WI38 (cell line): ENCODE data around the gene ZBTB7C.

Experiments
- H3K4me3 ChIP-seq: 2 replicates; pipeline ENCODE4 v1.5.1; 2011; ENCODE audit warnings: low read depth, mild to moderate bottlenecking, control low read depth, low read length
- CTCF ChIP-seq: IDR thresholded peaks from 2 replicates; pipeline ENCODE4 v1.5.1; 2012; ENCODE audit warnings: low read depth, mild to moderate bottlenecking, control low read depth, low read length

ZBTB7C gene

GRCh38 chr18:48171490-48172188 is 237.5 kb downstream of the ZBTB7C start:
- no peak for TF ChIP-seq CTCF

DNA sequence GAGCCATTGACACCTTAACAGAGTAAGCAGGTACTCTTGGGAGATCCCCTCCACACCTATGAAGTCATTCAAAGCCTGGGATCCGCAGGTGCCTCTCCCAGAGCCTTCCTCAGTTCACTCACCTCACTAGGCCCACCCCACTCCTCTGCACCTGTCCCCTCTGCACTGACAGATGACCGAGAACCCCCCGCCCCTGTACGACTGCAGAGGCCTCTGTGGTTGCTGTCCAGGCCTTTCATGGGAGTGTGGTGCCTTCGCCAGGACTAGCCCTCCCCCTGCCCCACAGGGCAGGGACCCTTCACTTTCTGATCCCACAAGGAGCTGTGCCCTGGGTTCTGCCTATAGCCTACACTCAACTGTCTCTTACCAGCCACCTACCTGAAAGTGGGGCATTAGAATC is 238.5 kb downstream of the ZBTB7C start:
- no peak overlapping the region for H3K4me3 ChIP-seq
- no peak for TF ChIP-seq CTCF

More at GRCh38 chr18:48171490-48172188, 237.5 kb downstream of the ZBTB7C start:
- no peak overlapping the region for H3K4me3 ChIP-seq

DNA sequence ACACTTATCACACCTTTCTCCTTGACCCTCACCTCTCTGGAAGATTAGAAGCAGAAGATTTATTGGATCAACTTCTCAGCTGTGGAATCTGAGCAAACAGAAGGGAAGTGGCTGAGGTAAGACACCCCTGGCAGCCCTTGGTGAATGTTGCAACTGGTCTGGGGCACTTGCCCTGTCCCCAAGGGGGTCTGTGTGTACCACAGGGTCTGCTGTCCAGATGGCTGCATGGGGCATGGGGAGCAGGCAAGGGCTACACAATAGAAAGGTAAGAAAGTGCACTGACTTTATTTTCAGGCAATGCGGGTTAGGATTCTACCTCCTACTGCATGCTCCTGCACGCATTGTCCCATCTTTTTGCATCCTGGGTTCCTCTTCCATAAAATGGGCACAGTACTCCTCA is 240.3 kb downstream of the ZBTB7C start:
- H3K4me3 ChIP-seq: no peak overlapping the region
- no peak for TF ChIP-seq CTCF

- TF ChIP-seq CTCF: no peak
- H3K4me3 ChIP-seq: no peak overlapping the region
These were observed 241.3 kb downstream of the ZBTB7C start for GRCh38 chr18:48167897-48168253.

DNA sequence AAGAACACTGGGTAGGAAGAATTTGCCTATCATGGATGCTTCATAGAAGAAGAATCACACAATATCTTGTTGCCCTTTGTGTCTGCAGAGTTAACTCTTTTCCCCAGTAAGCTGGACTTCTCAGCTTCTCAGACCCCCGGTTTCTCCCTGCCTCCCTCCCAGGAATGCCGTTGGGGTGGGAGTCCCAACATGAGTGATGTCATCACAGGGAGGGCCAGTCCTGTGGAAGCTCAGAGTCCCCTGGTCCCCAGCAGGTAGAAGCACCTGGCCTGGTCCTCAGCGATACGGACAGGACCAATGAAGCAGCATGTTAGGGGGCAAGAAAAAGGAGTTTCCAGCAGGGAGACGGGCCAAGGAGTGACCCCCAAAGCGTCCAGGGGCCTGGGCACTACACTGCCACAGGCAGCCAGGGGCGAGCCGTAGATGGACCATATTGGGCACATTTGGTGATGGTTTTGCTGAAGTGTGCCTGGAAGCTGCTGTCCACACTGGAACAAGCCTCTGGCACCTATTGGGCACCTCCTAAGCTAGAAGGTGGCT is 242.8 kb downstream of the ZBTB7C start:
- H3K4me3 ChIP-seq: no peak overlapping the region
- TF ChIP-seq CTCF: no peak

- no peak for TF ChIP-seq CTCF
- H3K4me3 ChIP-seq: no peak overlapping the region
These were observed 243.9 kb downstream of the ZBTB7C start for GRCh38 chr18:48165111-48165866.

DNA sequence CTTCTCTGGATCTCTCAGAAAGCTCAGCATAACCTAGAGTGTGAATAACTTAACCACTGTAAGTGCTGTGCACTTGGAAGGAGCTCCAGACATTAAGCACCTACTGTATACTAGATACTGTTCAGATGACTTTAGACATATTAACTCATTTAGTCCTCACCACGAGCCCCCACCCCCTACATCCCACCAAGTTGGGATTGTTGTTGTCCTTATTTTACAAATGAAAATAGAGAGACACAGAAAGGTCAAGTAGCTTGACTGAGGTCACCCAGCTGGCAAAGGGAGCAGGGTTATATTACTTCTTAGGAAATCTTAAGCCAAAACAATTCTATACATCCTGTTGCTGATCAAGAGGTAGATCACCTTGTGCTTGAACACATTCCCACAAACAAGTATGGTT is 244.5 kb downstream of the ZBTB7C start:
- no peak for TF ChIP-seq CTCF
- H3K4me3 ChIP-seq: no peak overlapping the region
